D721Med (cell line): ENCODE data around the gene PRR20D.
"Not testable (repeated sequence)": the region's sequence is repeated elsewhere in the genome, so short reads cannot be mapped to it uniquely, and the experiment has no call there.

Experiments used
- DNase-seq: peaks from one replicate; pipeline ENCODE4 v3.0.0; 2011; ENCODE audit warnings: low spot score; ENCODE audit not compliant: insufficient read length
- FAIRE-seq: peaks from 2 replicates; lab custom pipeline; 2011; peaks lifted over from hg19 to GRCh38; lab: Jason Lieb, UNC
- CTCF ChIP-seq: IDR thresholded peaks from 2 replicates; pipeline ENCODE4 v1.5.1; 2012; ENCODE audit warnings: mild to moderate bottlenecking, control low read depth; ENCODE audit not compliant: insufficient read depth; ENCODE audit errors: missing control alignments

PRR20D gene

GRCh38 chr13:57160332-57160731, at the start of gene PRR20D:
Gene PRR20D (plus strand): TSS chr13:57160632. CDS start chr13:57161019, 387 bp downstream.
- not testable (repeated sequence) for FAIRE-seq, DNase-seq

GRCh38 chr13:57114945-57115344, 45.5 kb upstream of the PRR20D start:
- TF ChIP-seq CTCF = no peak
- no peak for DNase-seq
- no peak for FAIRE-seq

GRCh38 chr13:57123681-57124080, 36.8 kb upstream of the PRR20D start:
- DNase-seq (no peak), FAIRE-seq (no peak)
- TF ChIP-seq CTCF = no peak

- no peak for TF ChIP-seq CTCF
- no peak for DNase-seq
- no peak for FAIRE-seq
Observed at GRCh38 chr13:57128909-57129308, 31.5 kb upstream of the PRR20D start.

GRCh38 chr13:57136093-57136492, 24.3 kb upstream of the PRR20D start:
- DNase-seq (no peak), FAIRE-seq (no peak)
- TF ChIP-seq CTCF = no peak

- no peak for TF ChIP-seq CTCF
- FAIRE-seq (no peak), DNase-seq (no peak)
Observed at GRCh38 chr13:57137585-57137984, 22.8 kb upstream of the PRR20D start.

- DNase-seq (no peak), FAIRE-seq (no peak)
- TF ChIP-seq CTCF = no peak
Observed at GRCh38 chr13:57138988-57139387, 21.4 kb upstream of the PRR20D start.

- not testable (repeated sequence) for DNase-seq, FAIRE-seq
Observed at GRCh38 chr13:57139781-57140180, 20.7 kb upstream of the PRR20D start.

- not testable (repeated sequence) for FAIRE-seq, DNase-seq
Observed at GRCh38 chr13:57140235-57140968, 20.0 kb upstream of the PRR20D start, which contains the start of gene PRR20A. Gene PRR20A (plus strand): TSS chr13:57140918. CDS start chr13:57141305, 387 bp downstream.

- DNase-seq, FAIRE-seq: not testable (repeated sequence)
Observed at GRCh38 chr13:57147188-57147587, 13.2 kb upstream of the PRR20D start, which contains the start of gene PRR20B. Gene PRR20B (plus strand): TSS chr13:57147488. CDS start chr13:57147875, 387 bp downstream.

GRCh38 chr13:57148106-57148505, 12.3 kb upstream of the PRR20D start:
- DNase-seq, FAIRE-seq: not testable (repeated sequence)

- not testable (repeated sequence) for FAIRE-seq, DNase-seq
Observed at GRCh38 chr13:57153761-57154160, 6.7 kb upstream of the PRR20D start, which contains the start of gene PRR20C. Gene PRR20C (plus strand): TSS chr13:57154061. CDS start chr13:57154448, 387 bp downstream.
